Endothelial cell of umbilical vein (primary cell): Measurements from ENCODE around the gene CFAP20DC. TPM values are rescaled to one million over a fixed set of nuclear protein-coding genes. Genes with fewer than 3 reads are reported as not detected.

Experiments used
- BruUV-seq: library from RNA; stranded (reverse); fragments of 400-500 nt; replicated peaks from 2 replicates; lab custom pipeline; 2021; lab: Mats Ljungman, UMichigan
- CTCF ChIA-PET: fragments of 300-600, 350-600 bp; sonication (Branson Sonifier 250); formaldehyde crosslinking; loops from one replicate; lab custom pipeline; 2021; ENCODE audit warnings: antibody characterized with exemption, inconsistent platforms; lab: Charles Lee
- POLR2A ChIA-PET: fragments of 300-600, 350-600 bp; sonication (Branson Sonifier 250); formaldehyde crosslinking; loops from one replicate; lab custom pipeline; 2021; ENCODE audit warnings: antibody characterized with exemption, inconsistent platforms; lab: Charles Lee
- DNase-seq: peaks from one replicate; pipeline ENCODE4 v3.0.0-alpha.2; 2011; ENCODE audit warnings: low read depth, low spot score
- FAIRE-seq: peaks from 2 replicates; lab custom pipeline; 2011; peaks lifted over from hg19 to GRCh38; lab: Jason Lieb, UNC
- H2AFZ ChIP-seq: 2 replicates; pipeline ENCODE4 v1.6.0; 2012; ENCODE audit warnings: low read depth, low read length, control low read depth, inconsistent platforms
- H3K27ac ChIP-seq: 2 replicates; pipeline ENCODE4 v1.5.1; 2011; ENCODE audit warnings: low read depth, mild to moderate bottlenecking, control low read depth, low read length, moderate library complexity; ENCODE audit not compliant: insufficient read depth
- H3K27me3 ChIP-seq, 2 experiments: 2 replicates each; pipeline versions ENCODE4 v1.6.0 to v1.6.1; 2011; ENCODE audit warnings: low read length in 2 of 2, mixed read lengths in 1 of 2; ENCODE audit not compliant: control insufficient read depth in 2 of 2, insufficient read depth in 2 of 2
- H3K36me3 ChIP-seq, 2 experiments: 2 replicates in 1 of 2; 3 replicates in 1 of 2; pipeline ENCODE4 v1.5.1; 2011; ENCODE audit warnings: low read length in 2 of 2, mild to moderate bottlenecking in 1 of 2, moderate library complexity in 1 of 2; ENCODE audit not compliant: control insufficient read depth in 2 of 2, insufficient read depth in 2 of 2; ENCODE audit errors: extremely low read depth in 1 of 2
- H3K4me1 ChIP-seq: 3 replicates; pipeline ENCODE4 v1.5.1; 2011; ENCODE audit warnings: mild to moderate bottlenecking, low read length; ENCODE audit not compliant: control insufficient read depth, insufficient read depth; ENCODE audit errors: extremely low read depth
- H3K4me2 ChIP-seq: 2 replicates; pipeline ENCODE4 v1.6.1; 2011; ENCODE audit warnings: low read length, control low read depth, mixed read lengths; ENCODE audit not compliant: insufficient read depth
- H3K4me3 ChIP-seq, 3 experiments: fragments of 200-600 bp in 1 of 3; sonication (generic), shearing (Covaris generic) in 1 of 3; replicated peaks in 1 of 3; 2 replicates each; pipeline ENCODE4 v1.5.1; 2011 to 2016; ENCODE audit warnings: control low read depth in 3 of 3, low read length in 3 of 3, mild to moderate bottlenecking in 2 of 3, inconsistent platforms in 1 of 3, low read depth in 1 of 3, moderate library complexity in 1 of 3; ENCODE audit not compliant: insufficient read depth in 1 of 3
- H3K79me2 ChIP-seq: 2 replicates; pipeline ENCODE4 v1.6.0; 2012; ENCODE audit warnings: low read length, inconsistent platforms; ENCODE audit not compliant: control insufficient read depth, insufficient read depth
- H3K9ac ChIP-seq: replicated peaks from 2 replicates; pipeline ENCODE3; 2011; ENCODE audit warnings: low read length, control low read depth; ENCODE audit not compliant: insufficient read depth; ENCODE audit errors: extremely low read depth
- H3K9me1 ChIP-seq: replicated peaks from 3 replicates; pipeline ENCODE4 v1.6.0; 2011; ENCODE audit warnings: mild to moderate bottlenecking, low read length; ENCODE audit not compliant: control insufficient read depth, insufficient read depth; ENCODE audit errors: extremely low read depth
- H3K9me3 ChIP-seq: replicated peaks from 2 replicates; pipeline ENCODE4 v1.5.1; 2012; ENCODE audit warnings: low read length, inconsistent platforms; ENCODE audit not compliant: control insufficient read depth, insufficient read depth
- H4K20me1 ChIP-seq: replicated peaks from 2 replicates; pipeline ENCODE3; 2011; ENCODE audit warnings: mild to moderate bottlenecking, low read length; ENCODE audit not compliant: control insufficient read depth, insufficient read depth; ENCODE audit errors: extremely low read depth
- CTCF ChIP-seq, 2 donors: IDR thresholded peaks; 1 replicate in 1 of 2; 2 replicates in 1 of 2; pipeline ENCODE4 v1.5.1; 2011; ENCODE audit warnings: low read length in 2 of 2, mild to moderate bottlenecking in 2 of 2, moderate library complexity in 2 of 2, control low read depth in 1 of 2, inconsistent platforms in 1 of 2, low read depth in 1 of 2; ENCODE audit not compliant: insufficient read depth in 1 of 2; ENCODE audit errors: extremely low read depth in 1 of 2
- EZH2 ChIP-seq: IDR thresholded peaks from 2 replicates; pipeline ENCODE4 v1.6.1; 2012; ENCODE audit warnings: borderline replicate concordance, low read depth, mild to moderate bottlenecking, moderate library complexity, low read length, inconsistent platforms; ENCODE audit not compliant: severe bottlenecking
- FOS ChIP-seq: IDR thresholded peaks from 2 replicates; pipeline ENCODE4 v1.6.1; 2011; ENCODE audit warnings: mild to moderate bottlenecking, low read length, moderate library complexity, borderline replicate concordance; ENCODE audit not compliant: insufficient read depth
- GATA2 ChIP-seq: IDR thresholded peaks from 2 replicates; pipeline ENCODE4 v1.7.0; 2011; ENCODE audit warnings: low read depth, mild to moderate bottlenecking, moderate library complexity, mixed read lengths, low read length; ENCODE audit not compliant: insufficient read length, insufficient read depth
- JUN ChIP-seq: IDR thresholded peaks from 2 replicates; pipeline ENCODE4 v1.6.1; 2011; ENCODE audit warnings: borderline replicate concordance, low read depth; ENCODE audit not compliant: insufficient read length, insufficient read depth
- MAX ChIP-seq: IDR thresholded peaks from 2 replicates; pipeline ENCODE4 v1.6.1; 2011; ENCODE audit not compliant: insufficient read depth, insufficient read length
- MYC ChIP-seq: IDR thresholded peaks from one replicate; pipeline ENCODE4 v1.6.1; 2011; ENCODE audit warnings: mild to moderate bottlenecking, low read depth, low read length
- POLR2A ChIP-seq: IDR thresholded peaks from 2 replicates; pipeline ENCODE4 v1.6.1; 2012; ENCODE audit warnings: low read depth, mild to moderate bottlenecking, control low read depth, low read length
- POLR2AphosphoS5 ChIP-seq: IDR thresholded peaks from 2 replicates; pipeline ENCODE4 v1.6.1; 2012; ENCODE audit warnings: low read depth, mild to moderate bottlenecking, control low read depth, low read length, moderate library complexity; ENCODE audit not compliant: insufficient read depth
- dilution Hi-C: fragments of 300-500 bp; cut with MboI; formaldehyde crosslinking; loops from one replicate; pipeline ENCODE4 v1.15.0; 2019; ENCODE audit warnings: low sequenced_read_pairs; ENCODE audit not compliant: extremely low pct_ligation_motif_present
- intact Hi-C: fragments of 100-400 bp; cut with micrococcal nuclease; formaldehyde crosslinking; loops from one replicate; pipeline ENCODE4 v1.10.0; 2022
- polyA plus RNA-seq, 4 experiments: library from polyadenylated mRNA; depleted of rRNA in 3 of 4; stranded (reverse) in 3 of 4; unstranded in 1 of 4; fragments of >200 nt; gene quantifications; 2 replicates each; pipeline versions ENCODE4 v1.2.1 to v1.2.3, GENCODE V29; 2011 to 2012; ENCODE audit warnings: missing spikeins in 1 of 4
- total RNA-seq: library from RNA; stranded (reverse); gene quantifications from 2 replicates; pipeline ENCODE4 v1.2.3, GENCODE V29; 2021

CFAP20DC gene
- total and polyA plus RNA-seq, 2 donors (not counting 3 experiments of a cell fraction or from before 2014, with no cell fraction given): 0.92 to 2.1 TPM

GRCh38 chr3:59069838-59070237 is 20.0 kb upstream of the CFAP20DC start:
- Histone ChIP-seq H3K9me1 (no peaks in the 10 kb centered on the region), H2AFZ (no peak overlapping the region), H3K4me3 (no peak overlapping the region), H3K9ac (no peak overlapping the region), H3K27ac (no peak overlapping the region), H3K36me3 (no peaks in the 10 kb centered on the region), H3K4me2 (no peak overlapping the region), H3K27me3 (peaks cover 0 to 2% of the 10 kb centered on the region in 2 experiments), H3K4me1 (no peaks in the 10 kb centered on the region), H4K20me1 (no peaks in the 10 kb centered on the region), H3K9me3 (no peaks in the 10 kb centered on the region), H3K79me2 (no peaks in the 10 kb centered on the region)
- intact Hi-C loops: no loop called here
- no peak for FAIRE-seq
- dilution Hi-C loops: no loop called here
- no peak for TF ChIP-seq FOS
- no peak for TF ChIP-seq POLR2A
- no TSS peak for BruUV-seq
- DNase-seq: no peak
- ChIA-PET CTCF (interaction anchor here (1.6 kb wide), 1 partner anchor 245 kb away, joined by 4 read pairs; no protein-coding TSS in a partner anchor), POLR2A (no interaction called here)

- H3K9ac ChIP-seq: no peak overlapping the region
- H3K27me3 ChIP-seq: peaks cover 2% of the 10 kb centered on the region in 2 experiments
- no peaks in the 10 kb centered on the region for H4K20me1 ChIP-seq
- H3K4me2 ChIP-seq: no peak overlapping the region
- no TSS peak for BruUV-seq
- FAIRE-seq (no peak), DNase-seq (no peak)
- CTCF ChIA-PET: interaction anchor here (0.8 kb wide), 1 partner anchor 8 kb away, joined by 3 read pairs; no protein-coding TSS in a partner anchor
- H3K4me1 ChIP-seq: no peaks in the 10 kb centered on the region
- dilution Hi-C loops (no loop called here), intact Hi-C loops (no loop called here)
- POLR2A ChIA-PET: no interaction called here
- no peaks in the 10 kb centered on the region for H3K9me3 ChIP-seq
- H3K27ac ChIP-seq: no peak overlapping the region
- H3K36me3 ChIP-seq: no peaks in the 10 kb centered on the region
- TF ChIP-seq MYC: no peak
- TF ChIP-seq EZH2: no peak
- TF ChIP-seq GATA2: no peak
- TF ChIP-seq FOS: no peak
- no peak for TF ChIP-seq POLR2A
- no peak for TF ChIP-seq JUN
- no peak for TF ChIP-seq MAX
- no peak for TF ChIP-seq CTCF (IDR thresholded peaks at IDR 0.05; ENCODE audit: extremely low read depth in 1 of 2, insufficient read depth in 1 of 2, low read depth in 1 of 2, low read length in 2 of 2)
- no peak for TF ChIP-seq POLR2AphosphoS5
- H3K4me3 ChIP-seq: no peak overlapping the region
- H3K9me1 ChIP-seq: no peaks in the 10 kb centered on the region
- no peaks in the 10 kb centered on the region for H3K79me2 ChIP-seq
- H2AFZ ChIP-seq: no peak overlapping the region
These were observed 15.4 kb upstream of the CFAP20DC start for GRCh38 chr3:59065240-59065639.
